ENCODE measurements around the gene FAM240B. TPM values are rescaled to one million over a fixed set of nuclear protein-coding genes. Genes with fewer than 3 reads are reported as not detected.

FAM240B gene
- total and polyA plus RNA-seq, 10 of the 15 experiments (the other 5 are each of a cell fraction or from before 2014, with no cell fraction given): not detected

- TF ChIP-seq RBBP5 (conservative IDR thresholded peaks at IDR 0.05): no peak
- no peak for TF ChIP-seq CUX1 (IDR thresholded peaks at IDR 0.05; ENCODE audit: insufficient replicate concordance, low read depth, low read length)
- TF ChIP-seq MEF2A (IDR thresholded peaks at IDR 0.05; ENCODE audit: insufficient read depth, low read depth, low read length): no peak
- TF ChIP-seq, protein P1, sequence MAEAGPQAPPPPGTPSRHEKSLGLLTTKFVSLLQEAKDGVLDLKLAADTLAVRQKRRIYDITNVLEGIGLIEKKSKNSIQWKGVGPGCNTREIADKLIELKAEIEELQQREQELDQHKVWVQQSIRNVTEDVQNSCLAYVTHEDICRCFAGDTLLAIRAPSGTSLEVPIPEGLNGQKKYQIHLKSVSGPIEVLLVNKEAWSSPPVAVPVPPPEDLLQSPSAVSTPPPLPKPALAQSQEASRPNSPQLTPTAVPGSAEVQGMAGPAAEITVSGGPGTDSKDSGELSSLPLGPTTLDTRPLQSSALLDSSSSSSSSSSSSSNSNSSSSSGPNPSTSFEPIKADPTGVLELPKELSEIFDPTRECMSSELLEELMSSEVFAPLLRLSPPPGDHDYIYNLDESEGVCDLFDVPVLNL (IDR thresholded peaks at IDR 0.05; ENCODE audit: low read depth, low read length): no peak
- TF ChIP-seq RELA (IDR thresholded peaks at IDR 0.05; ENCODE audit: borderline replicate concordance, partially characterized antibody): no peak
- TF ChIP-seq ZSCAN29 (IDR thresholded peaks at IDR 0.05): no peak
These were observed 13.4 kb downstream of the FAM240B start (continued) for GRCh38 chr9:38706493-38706892.
